ENCODE measurements around the gene C2CD3. TPM values are rescaled to one million over a fixed set of nuclear protein-coding genes. Genes with fewer than 3 reads are reported as not detected.

C2CD3 gene
- total RNA-seq, 1 experiment from 2014 or later, result 22.0 TPM

DNA sequence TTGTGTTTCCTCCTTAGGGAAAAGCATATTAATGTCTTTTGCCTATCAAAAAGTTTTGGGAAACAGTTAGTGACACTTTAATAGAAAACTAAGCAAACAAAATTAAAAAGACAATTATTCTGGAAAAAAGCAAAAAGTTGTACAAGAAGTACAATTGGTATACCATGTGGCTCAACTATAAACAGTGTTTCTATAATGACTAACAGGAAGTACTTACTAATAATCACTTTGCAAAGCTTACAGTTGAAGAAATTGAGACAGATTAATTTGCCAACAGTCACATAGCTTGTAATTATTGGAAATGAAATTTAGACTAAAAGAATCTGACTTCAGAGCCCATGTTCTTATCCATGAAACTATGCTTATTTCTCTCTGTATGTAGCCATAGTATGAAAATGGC, 25.0 kb upstream of the C2CD3 start:
- no peak overlapping the region for H3K4ac ChIP-seq (ENCODE audit: low read depth, low read length)
- H3K27ac Mint-ChIP-seq, result no peak overlapping the region
- H2BK15ac ChIP-seq (ENCODE audit: low read depth, low read length), result no peak overlapping the region
- H3K27me3 ChIP-seq (ENCODE audit: insufficient read depth, low read length), result no peaks in the 10 kb centered on the region
- H3K14ac ChIP-seq (ENCODE audit: insufficient read depth, low read length), result no peak overlapping the region
- peaks cover 7 to 14% of the 10 kb centered on the region in 2 experiments for H3K9me3 Mint-ChIP-seq
- H3K79me1 ChIP-seq (ENCODE audit: insufficient read depth, low read depth, low read length, poor library complexity, severe bottlenecking), result no peaks in the 10 kb centered on the region
- no peak overlapping the region for H3K18ac ChIP-seq (ENCODE audit: insufficient read length, low read depth, low read length)
- TF ChIP-seq, protein P1, sequence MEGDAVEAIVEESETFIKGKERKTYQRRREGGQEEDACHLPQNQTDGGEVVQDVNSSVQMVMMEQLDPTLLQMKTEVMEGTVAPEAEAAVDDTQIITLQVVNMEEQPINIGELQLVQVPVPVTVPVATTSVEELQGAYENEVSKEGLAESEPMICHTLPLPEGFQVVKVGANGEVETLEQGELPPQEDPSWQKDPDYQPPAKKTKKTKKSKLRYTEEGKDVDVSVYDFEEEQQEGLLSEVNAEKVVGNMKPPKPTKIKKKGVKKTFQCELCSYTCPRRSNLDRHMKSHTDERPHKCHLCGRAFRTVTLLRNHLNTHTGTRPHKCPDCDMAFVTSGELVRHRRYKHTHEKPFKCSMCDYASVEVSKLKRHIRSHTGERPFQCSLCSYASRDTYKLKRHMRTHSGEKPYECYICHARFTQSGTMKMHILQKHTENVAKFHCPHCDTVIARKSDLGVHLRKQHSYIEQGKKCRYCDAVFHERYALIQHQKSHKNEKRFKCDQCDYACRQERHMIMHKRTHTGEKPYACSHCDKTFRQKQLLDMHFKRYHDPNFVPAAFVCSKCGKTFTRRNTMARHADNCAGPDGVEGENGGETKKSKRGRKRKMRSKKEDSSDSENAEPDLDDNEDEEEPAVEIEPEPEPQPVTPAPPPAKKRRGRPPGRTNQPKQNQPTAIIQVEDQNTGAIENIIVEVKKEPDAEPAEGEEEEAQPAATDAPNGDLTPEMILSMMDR (conservative IDR thresholded peaks at IDR 0.05), result no peak
- no peak overlapping the region for H3T11ph ChIP-seq (ENCODE audit: low read length)
- H4K8ac ChIP-seq (replicated peaks; ENCODE audit: insufficient read length, low read depth, low read length), result no peak overlapping the region
- H2BK20ac ChIP-seq (ENCODE audit: low read depth, low read length, poor library complexity, severe bottlenecking), result no peak overlapping the region
- H2AK5ac ChIP-seq (ENCODE audit: insufficient read length, low read length), result no peak overlapping the region
- H3K56ac ChIP-seq (ENCODE audit: insufficient read length, low read depth, low read length), result no peak overlapping the region
- no peak overlapping the region for H3K4me3 Mint-ChIP-seq
- no peak for DNase-seq
- H3K4me1 Mint-ChIP-seq, result peaks cover 3 to 6% of the 10 kb centered on the region in 2 experiments; a peak in 3 of 4 replicates
- no peaks in the 10 kb centered on the region for H3K27me3 Mint-ChIP-seq (ENCODE audit: low read depth)
- H2BK5ac ChIP-seq (ENCODE audit: insufficient read length, low read length), result no peak overlapping the region
- no peak overlapping the region for H2AFZ ChIP-seq (ENCODE audit: low read length)
- H3K23ac ChIP-seq (ENCODE audit: insufficient read length, low read depth, low read length), result no peak overlapping the region
- H2BK120ac ChIP-seq (ENCODE audit: low read depth, low read length, poor library complexity, severe bottlenecking), result no peak overlapping the region
- peaks cover 17 to 22% (median 19%) of the 10 kb centered on the region in 3 experiments for H3K36me3 Mint-ChIP-seq (ENCODE audit: insufficient read depth in 1 of 3, low read depth in 3 of 3)
- no peak overlapping the region for H4K91ac ChIP-seq (ENCODE audit: insufficient read length, low read depth, low read length)
- H2BK12ac ChIP-seq (ENCODE audit: insufficient read length, low read depth, low read length), result no peak overlapping the region
- peaks cover 4% of the 10 kb centered on the region for H3K9me3 ChIP-seq (ENCODE audit: control insufficient read depth, low read depth, low read length)
- H3K4me1 ChIP-seq (ENCODE audit: insufficient read depth, low read length), result no peaks in the 10 kb centered on the region
- no peak overlapping the region for H3K9ac ChIP-seq (ENCODE audit: extremely low read depth, insufficient read length, low read length)
- no peaks in the 10 kb centered on the region for H4K20me1 ChIP-seq (ENCODE audit: control insufficient read depth, insufficient read depth, insufficient read length)
- no peak overlapping the region for H4K5ac ChIP-seq (ENCODE audit: insufficient read length, low read depth, low read length)
- H3K4me2 ChIP-seq (ENCODE audit: insufficient read depth, insufficient read length, low read length), result no peak overlapping the region
- H3K27ac ChIP-seq (ENCODE audit: insufficient read length, low read depth, low read length), result no peak overlapping the region
- no peaks in the 10 kb centered on the region for H3K23me2 ChIP-seq (ENCODE audit: insufficient read length, low read depth, low read length, poor library complexity, severe bottlenecking)
- peaks cover 1% of the 10 kb centered on the region; the same call in 1 of the 2 replicates for H3K79me2 ChIP-seq (ENCODE audit: insufficient read depth, low read length)

All from H9 (cell line).